Neural cell (in vitro differentiated cells): ENCODE results near the gene SP6. TPM values are rescaled to one million over a fixed set of nuclear protein-coding genes. Genes with fewer than 3 reads are reported as not detected.

Source experiments
- H2AFZ ChIP-seq: fragments of 200-600, 300-800 bp; sonication (generic), shearing (Covaris generic); 2 replicates; pipeline ENCODE4 v1.6.0; 2014; ENCODE audit warnings: low read depth, mild to moderate bottlenecking, antibody characterized with exemption, low read length, moderate library complexity
- H3F3A ChIP-seq: fragments of 200-600 bp; shearing (Covaris generic); 2 replicates; pipeline ENCODE4 v1.6.1; 2016; ENCODE audit warnings: mild to moderate bottlenecking, moderate library complexity, mixed read lengths, antibody characterized with exemption, low read length; ENCODE audit not compliant: insufficient read depth, poor library complexity, severe bottlenecking
- H3K27ac ChIP-seq: fragments of 200-600, 300-800 bp; sonication (generic), shearing (Covaris generic); 2 replicates; pipeline ENCODE4 v1.5.1; 2014; ENCODE audit warnings: mild to moderate bottlenecking, low read length, moderate library complexity
- H3K27me3 ChIP-seq: fragments of 300-800, 200-600 bp; sonication (generic), shearing (Covaris generic); 2 replicates; pipeline ENCODE4 v1.6.0; 2014; ENCODE audit warnings: mild to moderate bottlenecking, low read depth, low read length, moderate library complexity; ENCODE audit not compliant: insufficient read depth
- H3K36me3 ChIP-seq: fragments of 300-800, 200-600 bp; sonication (generic), shearing (Covaris generic); 2 replicates; pipeline ENCODE4 v1.5.1; 2014; ENCODE audit warnings: mild to moderate bottlenecking, antibody characterized with exemption, low read length, moderate library complexity; ENCODE audit not compliant: insufficient read depth
- H3K4me2 ChIP-seq: fragments of 300-800, 200-600 bp; sonication (generic), shearing (Covaris generic); 2 replicates; pipeline ENCODE4 v1.6.0; 2014; ENCODE audit warnings: mild to moderate bottlenecking, low read length
- H3K4me3 ChIP-seq: fragments of 300-800, 200-600 bp; sonication (generic), shearing (Covaris generic); 2 replicates; pipeline ENCODE4 v1.5.1; 2014; ENCODE audit warnings: mild to moderate bottlenecking, low read length, moderate library complexity
- H3K79me2 ChIP-seq: fragments of 200-600 bp; shearing (Covaris generic); replicated peaks from 2 replicates; pipeline ENCODE4 v1.6.0; 2014; ENCODE audit warnings: mild to moderate bottlenecking, low read length, moderate library complexity; ENCODE audit not compliant: insufficient read depth
- H3K9ac ChIP-seq: fragments of 300-800, 200-600 bp; sonication (generic), shearing (Covaris generic); 2 replicates; pipeline ENCODE4 v1.6.1; 2016; ENCODE audit warnings: mild to moderate bottlenecking, low read length, mixed read lengths
- H3K9me2 ChIP-seq: fragments of 200-600 bp; shearing (Covaris generic); 2 replicates; pipeline ENCODE4 v1.6.1; 2016; ENCODE audit warnings: mild to moderate bottlenecking, low read length, mixed read lengths; ENCODE audit not compliant: insufficient read depth
- H3K9me3 ChIP-seq: fragments of 200-600, 300-800 bp; sonication (generic), shearing (Covaris generic); 2 replicates; pipeline ENCODE4 v1.6.1; 2016; ENCODE audit warnings: mild to moderate bottlenecking, mixed run types, low read length, moderate library complexity, mixed read lengths
- H4K20me1 ChIP-seq: fragments of 200-600 bp; shearing (Covaris generic); 2 replicates; pipeline ENCODE4 v1.6.1; 2016; ENCODE audit warnings: mild to moderate bottlenecking, mixed run types; ENCODE audit not compliant: insufficient read depth
- EP300 ChIP-seq: fragments of 450-650 bp; conservative IDR thresholded peaks from 2 replicates; pipeline ENCODE4 v1.6.1; 2014; ENCODE audit warnings: antibody characterized with exemption, mild to moderate bottlenecking, moderate library complexity; ENCODE audit not compliant: poor library complexity, severe bottlenecking
- EZH2 ChIP-seq: fragments of 200-600, 300-800 bp; shearing (Covaris generic), sonication (generic); IDR thresholded peaks from 2 replicates; pipeline ENCODE4 v1.6.1; 2014; ENCODE audit warnings: antibody characterized with exemption, low read length, borderline replicate concordance, mild to moderate bottlenecking; ENCODE audit not compliant: insufficient read depth, poor library complexity, severe bottlenecking
- MXI1 ChIP-seq: fragments of 450-650 bp; conservative IDR thresholded peaks from 2 replicates; pipeline ENCODE4 v1.6.1; 2014; ENCODE audit warnings: antibody characterized with exemption, mild to moderate bottlenecking; ENCODE audit not compliant: poor library complexity, severe bottlenecking
- POLR2AphosphoS5 ChIP-seq: IDR thresholded peaks from 2 replicates; pipeline ENCODE4 v1.6.1; 2012
- RAD21 ChIP-seq: fragments of 450-650 bp; conservative IDR thresholded peaks from 2 replicates; pipeline ENCODE4 v1.6.1; 2014; ENCODE audit warnings: antibody characterized with exemption, mild to moderate bottlenecking, moderate library complexity
- REST ChIP-seq: IDR thresholded peaks from 2 replicates; pipeline ENCODE4 v1.6.1; 2012; ENCODE audit warnings: borderline replicate concordance
- SMC3 ChIP-seq: fragments of 450-650 bp; conservative IDR thresholded peaks from 2 replicates; pipeline ENCODE4 v1.6.1; 2014; ENCODE audit warnings: antibody characterized with exemption, mild to moderate bottlenecking, moderate library complexity; ENCODE audit not compliant: poor library complexity
- TAF1 ChIP-seq: IDR thresholded peaks from 2 replicates; pipeline ENCODE4 v1.6.1; 2012; ENCODE audit warnings: low read depth
- polyA plus RNA-seq: library from polyadenylated mRNA; depleted of rRNA; stranded (reverse); fragments of >200 nt; gene quantifications from 2 replicates; pipeline ENCODE4 v1.2.3, GENCODE V29; 2014
- TF ChIP-seq, protein P1 (sequence below): fragments of 450-650 bp; IDR thresholded peaks from 2 replicates; pipeline ENCODE4 v1.5.1; 2014; ENCODE audit warnings: antibody characterized with exemption, mild to moderate bottlenecking, moderate library complexity; ENCODE audit not compliant: poor library complexity, severe bottlenecking

The SP6 gene
- polyA plus RNA-seq, 1 donor from 2014 or later = 0.42 TPM

DNA sequence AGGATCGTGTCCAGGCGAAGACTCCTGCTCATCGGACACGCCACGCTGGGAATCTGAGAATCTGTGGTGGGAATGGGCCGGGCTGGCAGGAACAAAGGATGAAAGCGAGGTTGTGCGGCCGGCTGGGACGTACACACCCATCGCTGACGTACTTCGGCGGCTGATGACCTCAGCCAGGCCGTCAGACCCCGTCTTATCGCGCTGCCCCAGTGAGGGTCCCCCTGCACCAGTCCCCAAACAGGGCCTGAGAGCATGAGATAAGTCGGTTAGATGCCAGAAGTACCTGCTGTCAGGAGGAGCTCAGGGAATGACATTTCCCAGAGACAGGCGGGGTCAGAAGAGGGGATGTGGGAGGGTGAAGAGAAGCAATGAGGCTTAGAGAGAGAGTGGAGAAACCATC is 16.0 kb upstream of the SP6 start:
- H3K36me3 ChIP-seq = no peaks in the 10 kb centered on the region
- H3K9ac ChIP-seq = no peak overlapping the region
- H3K27me3 ChIP-seq = peaks cover 31% of the 10 kb centered on the region
- no peaks in the 10 kb centered on the region for H4K20me1 ChIP-seq
- no peak overlapping the region for H3K4me3 ChIP-seq
- H3K9me3 ChIP-seq = no peaks in the 10 kb centered on the region
- no peak overlapping the region for H3K27ac ChIP-seq
- H2AFZ ChIP-seq = no peak overlapping the region
- no peaks in the 10 kb centered on the region for H3K9me2 ChIP-seq
- no peak overlapping the region for H3K4me2 ChIP-seq
- H3K79me2 ChIP-seq = no peaks in the 10 kb centered on the region
- no peak for TF ChIP-seq EP300
- TF ChIP-seq SMC3 = no peak
- TF ChIP-seq, protein P1, sequence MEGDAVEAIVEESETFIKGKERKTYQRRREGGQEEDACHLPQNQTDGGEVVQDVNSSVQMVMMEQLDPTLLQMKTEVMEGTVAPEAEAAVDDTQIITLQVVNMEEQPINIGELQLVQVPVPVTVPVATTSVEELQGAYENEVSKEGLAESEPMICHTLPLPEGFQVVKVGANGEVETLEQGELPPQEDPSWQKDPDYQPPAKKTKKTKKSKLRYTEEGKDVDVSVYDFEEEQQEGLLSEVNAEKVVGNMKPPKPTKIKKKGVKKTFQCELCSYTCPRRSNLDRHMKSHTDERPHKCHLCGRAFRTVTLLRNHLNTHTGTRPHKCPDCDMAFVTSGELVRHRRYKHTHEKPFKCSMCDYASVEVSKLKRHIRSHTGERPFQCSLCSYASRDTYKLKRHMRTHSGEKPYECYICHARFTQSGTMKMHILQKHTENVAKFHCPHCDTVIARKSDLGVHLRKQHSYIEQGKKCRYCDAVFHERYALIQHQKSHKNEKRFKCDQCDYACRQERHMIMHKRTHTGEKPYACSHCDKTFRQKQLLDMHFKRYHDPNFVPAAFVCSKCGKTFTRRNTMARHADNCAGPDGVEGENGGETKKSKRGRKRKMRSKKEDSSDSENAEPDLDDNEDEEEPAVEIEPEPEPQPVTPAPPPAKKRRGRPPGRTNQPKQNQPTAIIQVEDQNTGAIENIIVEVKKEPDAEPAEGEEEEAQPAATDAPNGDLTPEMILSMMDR = no peak
- no peak for TF ChIP-seq REST
- TF ChIP-seq RAD21 = no peak
- no peak for TF ChIP-seq MXI1
- TF ChIP-seq EZH2 = no peak
- TF ChIP-seq TAF1 = no peak
- no peak for TF ChIP-seq POLR2AphosphoS5
- no peaks in the 10 kb centered on the region for H3F3A ChIP-seq

DNA sequence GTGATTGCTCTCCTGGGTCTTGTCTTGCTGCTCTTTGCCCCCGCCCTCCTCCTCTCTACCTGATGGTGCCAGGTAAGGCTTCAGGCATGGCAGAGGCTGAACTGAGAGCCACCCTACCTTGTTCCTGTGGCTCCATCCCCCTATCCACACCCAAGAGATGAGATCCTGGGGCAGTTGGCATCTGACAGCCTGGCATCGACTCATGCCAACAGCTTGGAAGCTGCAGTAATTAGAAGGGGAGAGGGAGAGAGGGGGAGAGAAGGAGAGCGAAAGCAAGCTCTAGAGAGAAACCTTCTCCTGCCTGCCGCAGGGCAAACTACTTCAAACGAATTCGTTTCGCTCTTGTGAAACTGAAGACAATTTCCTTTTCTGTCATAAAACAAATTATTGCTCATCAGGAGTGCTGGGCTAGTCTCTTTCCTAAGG is 13.8 kb upstream of the SP6 start:
- H3K79me2 ChIP-seq = no peaks in the 10 kb centered on the region
- no peaks in the 10 kb centered on the region for H3F3A ChIP-seq
- H3K9me2 ChIP-seq = no peaks in the 10 kb centered on the region
- no peak overlapping the region for H3K27ac ChIP-seq
- TF ChIP-seq SMC3 (no peak), EP300 (no peak), MXI1 (no peak), EZH2 (no peak)
- no peaks in the 10 kb centered on the region for H3K36me3 ChIP-seq
- no peak overlapping the region for H3K4me2 ChIP-seq
- H3K4me3 ChIP-seq = no peak overlapping the region
- H3K27me3 ChIP-seq = peaks cover 11% of the 10 kb centered on the region
- no peaks in the 10 kb centered on the region for H4K20me1 ChIP-seq
- H3K9ac ChIP-seq = no peak overlapping the region
- no peaks in the 10 kb centered on the region for H3K9me3 ChIP-seq
- H2AFZ ChIP-seq = no peak overlapping the region
